GM23338 (cell line): Measurements from ENCODE around the gene ALOX15B. TPM values are rescaled to one million over a fixed set of nuclear protein-coding genes. Genes with fewer than 3 reads are reported as not detected.

Experiments used
- ATAC-seq: fragments of 200-7000 bp; cut with Tn5 transposase; 3 replicates; pipeline ENCODE4 v1.9.1; 2020
- DNase-seq: peaks from one replicate; pipeline ENCODE4 v3.0.0-alpha.2; 2015; ENCODE audit warnings: low spot score
- H2AFZ ChIP-seq: fragments of 200-600 bp; sonication (generic); 2 replicates; pipeline ENCODE4 v1.8.0; 2016; ENCODE audit warnings: antibody characterized with exemption, mild to moderate bottlenecking, moderate library complexity
- H3F3A ChIP-seq: fragments of 200-600 bp; sonication (generic); replicated peaks from 2 replicates; pipeline ENCODE4 v1.8.0; 2017; ENCODE audit warnings: antibody characterized with exemption, mixed run types, low read depth
- H3K27ac ChIP-seq: fragments of 200-600 bp; sonication (generic); 2 replicates; pipeline ENCODE4 v1.6.1; 2016; ENCODE audit warnings: low read depth
- H3K27me3 ChIP-seq: fragments of 200-600 bp; sonication (generic); 2 replicates; pipeline ENCODE4 v1.8.0; 2016; ENCODE audit warnings: mild to moderate bottlenecking, mixed run types, moderate library complexity; ENCODE audit not compliant: insufficient read depth
- H3K36me3 ChIP-seq: fragments of 200-600 bp; sonication (generic); 2 replicates; pipeline ENCODE4 v1.8.0; 2016; ENCODE audit warnings: mild to moderate bottlenecking; ENCODE audit not compliant: insufficient read depth
- H3K4me1 ChIP-seq: fragments of 200-600 bp; sonication (generic); 2 replicates; pipeline ENCODE4 v1.8.0; 2016; ENCODE audit warnings: mild to moderate bottlenecking, moderate library complexity; ENCODE audit not compliant: insufficient read depth
- H3K4me2 ChIP-seq: fragments of 200-600 bp; sonication (generic); 2 replicates; pipeline ENCODE4 v1.7.1; 2017; ENCODE audit warnings: mixed run types
- H3K4me3 ChIP-seq: fragments of 200-600 bp; sonication (generic); 2 replicates; pipeline ENCODE4 v1.6.1; 2016; ENCODE audit warnings: mixed run types
- H3K79me2 ChIP-seq: fragments of 200-600 bp; sonication (generic); replicated peaks from 2 replicates; pipeline ENCODE4 v1.8.0; 2017; ENCODE audit warnings: mild to moderate bottlenecking; ENCODE audit not compliant: insufficient read depth
- H3K9me2 ChIP-seq: fragments of 200-600 bp; sonication (generic); 2 replicates; pipeline ENCODE4 v1.8.0; 2017; ENCODE audit not compliant: insufficient read depth
- H4K20me1 ChIP-seq: fragments of 200-600 bp; sonication (generic); replicated peaks from 2 replicates; pipeline ENCODE4 v1.8.0; 2017; ENCODE audit warnings: mild to moderate bottlenecking; ENCODE audit not compliant: insufficient read depth
- H3K27ac Mint-ChIP-seq: 2 replicates; pipeline ENCODE4 v1.8.0; 2020; ENCODE audit warnings: inconsistent platforms, mild to moderate bottlenecking, moderate library complexity, mixed read lengths
- H3K27me3 Mint-ChIP-seq: 3 replicates; pipeline ENCODE4 v1.8.0; 2022; ENCODE audit warnings: low read depth, mild to moderate bottlenecking, moderate library complexity, mixed read lengths, inconsistent platforms; ENCODE audit not compliant: insufficient read depth, poor library complexity
- H3K36me3 Mint-ChIP-seq: 3 replicates; pipeline ENCODE4 v1.8.0; 2021; ENCODE audit warnings: low read depth, mild to moderate bottlenecking, inconsistent platforms, moderate library complexity, mixed read lengths
- H3K4me1 Mint-ChIP-seq: 3 replicates; pipeline ENCODE4 v1.8.0; 2020; ENCODE audit warnings: mild to moderate bottlenecking, inconsistent platforms, mixed read lengths
- H3K4me3 Mint-ChIP-seq: 3 replicates; pipeline ENCODE4 v1.8.0; 2021; ENCODE audit warnings: moderate library complexity, mild to moderate bottlenecking, inconsistent platforms, mixed read lengths
- H3K9me3 Mint-ChIP-seq: 3 replicates; pipeline ENCODE4 v1.8.0; 2020; ENCODE audit warnings: moderate library complexity, mild to moderate bottlenecking, inconsistent platforms, mixed read lengths
- CREB1 ChIP-seq: fragments of 250-450 bp; sonication (Bioruptor Pico); IDR thresholded peaks from 2 replicates; pipeline ENCODE4 v1.5.0; 2020; ENCODE audit warnings: low read depth, mild to moderate bottlenecking, moderate library complexity
- CTCF ChIP-seq, 2 experiments: fragments of 200-600 bp in 1 of 2; sonication (generic) in 1 of 2; conservative IDR thresholded peaks; 2 replicates each; pipeline versions ENCODE4 v1.5.1 to v1.6.1; 2016 to 2017; ENCODE audit warnings: antibody characterized with exemption in 2 of 2, low read depth in 2 of 2, mild to moderate bottlenecking in 2 of 2, moderate library complexity in 1 of 2
- ETS1 ChIP-seq: IDR thresholded peaks from 2 replicates; pipeline ENCODE4 v1.6.1; 2016; ENCODE audit warnings: antibody characterized with exemption
- EZH2 ChIP-seq: fragments of 200-600 bp; sonication (generic); IDR thresholded peaks from one replicate; pipeline ENCODE4 v1.8.0; 2017; ENCODE audit warnings: antibody characterized with exemption, mild to moderate bottlenecking, low read depth; ENCODE audit not compliant: unreplicated experiment
- EZH2phosphoT487 ChIP-seq: fragments of 200-600 bp; sonication (generic); IDR thresholded peaks from one replicate; pipeline ENCODE4 v1.8.1; 2018; ENCODE audit warnings: antibody characterized with exemption; ENCODE audit not compliant: unreplicated experiment
- JUNB ChIP-seq: IDR thresholded peaks from one replicate; pipeline ENCODE4 v1.6.1; 2016; ENCODE audit warnings: antibody characterized with exemption; ENCODE audit not compliant: unreplicated experiment
- NANOG ChIP-seq: IDR thresholded peaks from 2 replicates; pipeline ENCODE4 v1.6.1; 2016; ENCODE audit warnings: antibody characterized with exemption, borderline replicate concordance
- POLR2AphosphoS5 ChIP-seq: IDR thresholded peaks from 2 replicates; pipeline ENCODE4 v1.6.1; 2016; ENCODE audit warnings: antibody characterized with exemption, low read depth
- REST ChIP-seq: IDR thresholded peaks from one replicate; pipeline ENCODE4 v1.6.1; 2018; ENCODE audit warnings: antibody characterized with exemption; ENCODE audit not compliant: unreplicated experiment
- STAT1 ChIP-seq: IDR thresholded peaks from one replicate; pipeline ENCODE4 v1.6.1; 2016; ENCODE audit warnings: antibody characterized with exemption; ENCODE audit not compliant: unreplicated experiment
- ZNF114 ChIP-seq: fragments of 250-450 bp; sonication (Bioruptor Pico); IDR thresholded peaks from 2 replicates; pipeline ENCODE4 v1.5.0; 2020; ENCODE audit warnings: mild to moderate bottlenecking, moderate library complexity
- ZNF331 ChIP-seq: fragments of 250-450 bp; sonication (Bioruptor Pico); IDR thresholded peaks from 2 replicates; pipeline ENCODE4 v1.5.0; 2020; ENCODE audit warnings: low read depth, mild to moderate bottlenecking, moderate library complexity
- ZNF462 ChIP-seq: fragments of 250-450 bp; sonication (Bioruptor Pico); IDR thresholded peaks from 2 replicates; pipeline ENCODE4 v1.5.0; 2020; ENCODE audit warnings: mild to moderate bottlenecking, moderate library complexity
- polyA plus RNA-seq: library from polyadenylated mRNA; unstranded; fragments of >200 nt; fragmentation: Nextera tagmentation; extraction: Ambion mirVana; gene quantifications from 2 replicates; pipeline ENCODE4 v1.2.1, GENCODE V29; 2016
- total RNA-seq: library from RNA; depleted of rRNA; stranded (reverse); fragments of >200 nt; shearing (Covaris generic); gene quantifications from 2 replicates; pipeline ENCODE4 v1.2.3, GENCODE V29; 2014

The ALOX15B gene
- total and polyA plus RNA-seq, 2 experiments from 2014 or later, result 0.42 to 0.45 TPM

- no peak overlapping the region for H2AFZ ChIP-seq
- no peak overlapping the region for H3K4me3 ChIP-seq
- H3F3A ChIP-seq, result no peaks in the 10 kb centered on the region
- H3K4me2 ChIP-seq, result no peak overlapping the region
- H3K27ac ChIP-seq, result no peak overlapping the region
- no peaks in the 10 kb centered on the region for H3K4me1 ChIP-seq
- H3K36me3 Mint-ChIP-seq, result no peaks in the 10 kb centered on the region
- peaks cover 5% of the 10 kb centered on the region; the same call in 1 of the 3 replicates for H3K4me1 Mint-ChIP-seq
- no peak overlapping the region; the same call in 2 of the 3 replicates for H3K4me3 Mint-ChIP-seq
- peaks cover 33% of the 10 kb centered on the region for H3K27me3 ChIP-seq
- H3K27me3 Mint-ChIP-seq, result peaks cover 30% of the 10 kb centered on the region
- DNase-seq (no peak), ATAC-seq (no peak)
- H3K36me3 ChIP-seq, result no peaks in the 10 kb centered on the region
- H3K27ac Mint-ChIP-seq, result no peak overlapping the region
- no peaks in the 10 kb centered on the region for H3K9me3 Mint-ChIP-seq
- no peaks in the 10 kb centered on the region for H3K79me2 ChIP-seq
- no peaks in the 10 kb centered on the region for H3K9me2 ChIP-seq
- TF ChIP-seq EZH2phosphoT487 (no peak), CTCF (conservative IDR thresholded peaks at IDR 0.05; ENCODE audit: low read depth in 2 of 2) (no peak), POLR2AphosphoS5 (no peak), CREB1 (CRISPR knock-in tag) (no peak), ZNF462 (CRISPR knock-in tag) (no peak), ETS1 (no peak), EZH2 (no peak), REST (no peak), STAT1 (no peak), JUNB (no peak), ZNF114 (CRISPR knock-in tag) (no peak), ZNF331 (CRISPR knock-in tag) (no peak), NANOG (no peak)
- no peaks in the 10 kb centered on the region for H4K20me1 ChIP-seq
Observed at GRCh38 chr17:8018436-8018835, 20.4 kb upstream of the ALOX15B start.
